Gastroesophageal sphincter (tissue), 4 donors: ENCODE measurements around the gene GTF2I. TPM values are rescaled to one million over a fixed set of nuclear protein-coding genes. Genes with fewer than 3 reads are reported as not detected.

ENCODE experiments used
- ATAC-seq: fragments of 150-250 bp; one replicate; pipeline ENCODE4 v1.9.1; 2016; ENCODE audit warnings: mild to moderate bottlenecking, moderate library complexity
- H3K27ac ChIP-seq, 4 donors: fragments of 200-600 bp; sonication (generic) in 3 of 4; 1 replicate in 3 of 4; 2 replicates in 1 of 4; pipeline ENCODE4 v1.5.1; 2016 to 2019
- H3K27me3 ChIP-seq: fragments of 200-600 bp; sonication (generic); one replicate; pipeline ENCODE4 v1.5.1; 2019
- H3K36me3 ChIP-seq, 2 donors: fragments of 200-600 bp; sonication (generic); one replicate each; pipeline ENCODE4 v1.5.1; 2019; ENCODE audit warnings: control low read depth in 1 of 2
- H3K4me1 ChIP-seq, 3 donors: fragments of 200-600 bp; sonication (generic); 1 replicate in 2 of 3; 2 replicates in 1 of 3; pipeline ENCODE4 v1.5.1; 2016 to 2019; ENCODE audit warnings: control low read depth in 2 of 3
- H3K4me3 ChIP-seq, 2 donors: fragments of 200-600 bp; sonication (generic); one replicate each; pipeline ENCODE4 v1.5.1; 2019; ENCODE audit warnings: mild to moderate bottlenecking in 1 of 2, moderate library complexity in 1 of 2
- H3K9me3 ChIP-seq, 3 donors: fragments of 200-600 bp; sonication (generic); one replicate each; pipeline ENCODE4 v1.5.1; 2017 to 2019; ENCODE audit warnings: control low read depth in 2 of 3
- EP300 ChIP-seq: sonication (generic); formaldehyde crosslinking; IDR thresholded peaks from one replicate; pipeline ENCODE4 v1.6.1; 2017; ENCODE audit warnings: antibody characterized with exemption, mild to moderate bottlenecking
- POLR2A ChIP-seq, 2 donors: fragments of 450-650 bp; IDR thresholded peaks; one replicate each; pipeline ENCODE4 v1.6.1; 2017; ENCODE audit warnings: antibody characterized with exemption in 2 of 2, mild to moderate bottlenecking in 2 of 2, moderate library complexity in 1 of 2
- POLR2AphosphoS5 ChIP-seq: sonication (generic); formaldehyde crosslinking; IDR thresholded peaks from one replicate; pipeline ENCODE4 v1.6.1; 2017; ENCODE audit warnings: antibody characterized with exemption
- WGBS, 2 donors: methylation state at CpG; one replicate each; pipeline ENCODE4 v1.1.5; 2018; ENCODE audit warnings: low coverage in 1 of 2; 5-methylcytosine and 5-hydroxymethylcytosine counted together
- total RNA-seq, 4 donors: library from RNA; depleted of rRNA; stranded (reverse); fragments of >200 nt; gene quantifications; one replicate each; pipeline ENCODE4 v1.1.0, GENCODE V29; 2016
- TF ChIP-seq, protein P1 (sequence below), 4 experiments: fragments of 200-600 bp in 2 of 4; fragments of 450-650 bp in 2 of 4; sonication (generic) in 1 of 4; IDR thresholded peaks; one replicate each; pipeline ENCODE4 v1.5.1; 2017 to 2019; ENCODE audit warnings: antibody characterized with exemption in 4 of 4, mild to moderate bottlenecking in 2 of 4, moderate library complexity in 2 of 4

The GTF2I gene
- total RNA-seq, 4 donors from 2014 or later, result 116 to 173 (median 154) TPM

DNA sequence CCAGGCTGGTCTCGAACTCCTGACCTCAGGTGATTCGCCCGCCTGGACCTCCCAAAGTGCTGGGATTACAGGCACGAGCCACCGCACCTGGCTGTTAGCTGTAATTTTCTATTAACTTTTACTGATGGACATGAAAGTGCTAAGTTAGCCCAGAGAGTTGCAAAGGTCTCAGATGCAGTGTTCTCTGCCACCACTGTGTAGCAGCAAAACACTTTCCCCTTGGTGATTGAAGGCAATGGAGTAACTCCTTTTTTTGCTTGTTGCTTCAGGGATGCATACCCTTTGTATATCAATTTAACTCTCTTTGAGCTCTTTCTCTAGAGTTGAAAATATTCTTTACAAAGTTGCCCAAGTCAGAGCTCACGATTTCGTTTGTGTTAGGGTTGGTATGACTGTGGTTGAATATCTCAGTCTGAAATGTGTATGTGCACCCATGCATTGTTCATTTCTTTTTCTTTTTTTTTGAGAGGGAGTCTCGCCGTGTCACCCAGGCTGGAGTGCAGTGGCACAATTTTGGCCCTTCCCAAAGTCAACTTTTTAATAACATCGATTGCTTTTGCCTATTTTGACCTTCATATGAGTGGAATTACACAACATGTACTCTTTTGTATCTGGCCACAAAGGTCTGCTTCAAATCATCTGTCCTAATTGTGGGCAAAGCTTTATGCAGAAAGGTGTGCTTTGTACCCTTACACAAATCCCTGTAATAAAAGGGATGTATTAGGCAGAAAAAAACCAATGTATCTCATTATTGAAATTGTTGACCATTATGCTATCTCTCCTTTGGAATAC, 52.6 kb downstream of the GTF2I start:
- Histone ChIP-seq H3K36me3 (peaks cover 0 to 100% of the 10 kb centered on the region in 2 donors), H3K27me3 (no peaks in the 10 kb centered on the region), H3K4me3 (no peak overlapping the region), H3K4me1 (peaks cover 0 to 9% (median 0%) of the 10 kb centered on the region in 3 donors), H3K9me3 (peaks cover 0 to 10% (median 0%) of the 10 kb centered on the region in 3 donors), H3K27ac (no peak overlapping the region)
- TF ChIP-seq POLR2A (IDR thresholded peaks at IDR 0.05), result no peak
- TF ChIP-seq, protein P1, sequence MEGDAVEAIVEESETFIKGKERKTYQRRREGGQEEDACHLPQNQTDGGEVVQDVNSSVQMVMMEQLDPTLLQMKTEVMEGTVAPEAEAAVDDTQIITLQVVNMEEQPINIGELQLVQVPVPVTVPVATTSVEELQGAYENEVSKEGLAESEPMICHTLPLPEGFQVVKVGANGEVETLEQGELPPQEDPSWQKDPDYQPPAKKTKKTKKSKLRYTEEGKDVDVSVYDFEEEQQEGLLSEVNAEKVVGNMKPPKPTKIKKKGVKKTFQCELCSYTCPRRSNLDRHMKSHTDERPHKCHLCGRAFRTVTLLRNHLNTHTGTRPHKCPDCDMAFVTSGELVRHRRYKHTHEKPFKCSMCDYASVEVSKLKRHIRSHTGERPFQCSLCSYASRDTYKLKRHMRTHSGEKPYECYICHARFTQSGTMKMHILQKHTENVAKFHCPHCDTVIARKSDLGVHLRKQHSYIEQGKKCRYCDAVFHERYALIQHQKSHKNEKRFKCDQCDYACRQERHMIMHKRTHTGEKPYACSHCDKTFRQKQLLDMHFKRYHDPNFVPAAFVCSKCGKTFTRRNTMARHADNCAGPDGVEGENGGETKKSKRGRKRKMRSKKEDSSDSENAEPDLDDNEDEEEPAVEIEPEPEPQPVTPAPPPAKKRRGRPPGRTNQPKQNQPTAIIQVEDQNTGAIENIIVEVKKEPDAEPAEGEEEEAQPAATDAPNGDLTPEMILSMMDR (IDR thresholded peaks at IDR 0.05), result peak in 3 of 4 experiments; percentile 8 to 34 (median 10)
- 82 to 89% methylated on average over 3 to 7 of the region's 10 CpGs for WGBS, 2 donors
- ATAC-seq, result no peak

DNA sequence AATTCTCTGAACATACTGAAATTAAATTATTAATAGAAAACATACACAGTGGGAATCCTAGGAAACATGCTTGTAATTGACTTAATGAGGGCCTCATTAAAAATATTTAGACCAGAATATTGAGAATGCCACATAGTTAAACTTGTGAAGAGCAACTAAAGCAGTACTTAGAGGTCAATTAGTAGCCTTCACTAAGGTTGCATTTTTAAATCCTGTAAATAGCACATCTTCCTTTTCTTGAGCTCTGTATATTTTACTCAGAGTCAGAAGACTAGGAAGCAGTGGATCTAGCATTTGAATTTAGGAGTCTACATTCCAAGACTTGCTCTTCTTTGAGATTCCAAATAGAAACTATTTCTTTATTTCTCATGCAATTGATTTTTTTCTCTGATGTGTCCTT, 56.0 kb downstream of the GTF2I start:
- ATAC-seq, result no peak
- H3K4me3 ChIP-seq, result no peak overlapping the region
- peaks cover 0 to 92% of the 10 kb centered on the region in 2 donors for H3K36me3 ChIP-seq

DNA sequence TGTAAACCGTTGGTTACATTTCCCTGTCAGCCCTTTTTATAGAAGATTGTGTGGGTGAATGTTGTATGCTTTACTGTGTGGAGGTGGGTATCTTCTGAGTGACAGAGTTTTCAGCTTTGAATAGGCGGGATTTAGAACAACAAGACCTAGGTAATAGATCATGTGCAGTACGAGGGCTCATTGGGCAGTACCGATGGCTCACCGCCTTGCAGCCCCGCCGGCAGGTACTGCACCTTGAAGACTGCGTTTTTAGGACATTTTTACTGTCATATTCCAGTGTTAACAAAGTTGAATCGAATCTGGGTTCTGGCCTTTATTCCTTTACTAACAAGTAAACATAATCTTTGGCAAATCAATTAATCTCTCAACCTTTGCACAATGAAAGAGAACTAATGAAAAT, 60.4 kb downstream of the GTF2I start:
- 77 to 78% methylated on average over 4 to 8 of the region's 9 CpGs for WGBS, 2 donors
- no peaks in the 10 kb centered on the region for H3K4me1 ChIP-seq
- no peak overlapping the region for H3K4me3 ChIP-seq
- H3K9me3 ChIP-seq, result peaks cover 0 to 10% (median 0%) of the 10 kb centered on the region in 3 donors
- no peak for ATAC-seq
- no peak overlapping the region for H3K27ac ChIP-seq
- peaks cover 0 to 86% of the 10 kb centered on the region in 2 donors for H3K36me3 ChIP-seq
- no peaks in the 10 kb centered on the region for H3K27me3 ChIP-seq
- TF ChIP-seq POLR2AphosphoS5, result no peak
- no peak for TF ChIP-seq POLR2A (IDR thresholded peaks at IDR 0.05)

More for the DNA sequence above, 56.0 kb downstream of the GTF2I start:
- peaks cover 0 to 5% (median 0%) of the 10 kb centered on the region in 3 donors for H3K4me1 ChIP-seq
- peaks cover 0 to 10% (median 0%) of the 10 kb centered on the region in 3 donors for H3K9me3 ChIP-seq
- no peak overlapping the region for H3K27ac ChIP-seq
- TF ChIP-seq EP300, result no peak
- TF ChIP-seq, protein P1 (IDR thresholded peaks at IDR 0.05), result no peak
- no peak for TF ChIP-seq POLR2A (IDR thresholded peaks at IDR 0.05)
- no peak for TF ChIP-seq POLR2AphosphoS5
- no peaks in the 10 kb centered on the region for H3K27me3 ChIP-seq

- Histone ChIP-seq H3K4me3 (no peak overlapping the region), H3K9me3 (peaks cover 0 to 8% (median 0%) of the 10 kb centered on the region in 3 donors), H3K27me3 (no peaks in the 10 kb centered on the region), H3K4me1 (no peaks in the 10 kb centered on the region), H3K36me3 (peaks cover 0 to 82% of the 10 kb centered on the region in 2 donors), H3K27ac (no peak overlapping the region)
- ATAC-seq, result no peak
- no peak for TF ChIP-seq EP300
- TF ChIP-seq POLR2A (IDR thresholded peaks at IDR 0.05), result no peak
- no peak for TF ChIP-seq POLR2AphosphoS5
- TF ChIP-seq, protein P1 (IDR thresholded peaks at IDR 0.05), result no peak
- 90 to 100% methylated on average over 1 of the region's 1 CpG for WGBS, 2 donors
These were observed 60.8 kb downstream of the GTF2I start for GRCh38 chr7:74718336-74718735.

GRCh38 chr7:74722153-74722552, 64.6 kb downstream of the GTF2I start:
- Histone ChIP-seq H3K36me3 (peaks cover 0 to 52% of the 10 kb centered on the region in 2 donors), H3K9me3 (no peaks in the 10 kb centered on the region), H3K27ac (no peak overlapping the region), H3K4me1 (peaks cover 0 to 20% (median 0%) of the 10 kb centered on the region in 3 donors), H3K4me3 (no peak overlapping the region), H3K27me3 (no peaks in the 10 kb centered on the region)
- TF ChIP-seq, protein P1 (IDR thresholded peaks at IDR 0.05), result no peak
- no peak for TF ChIP-seq EP300
- no peak for TF ChIP-seq POLR2A (IDR thresholded peaks at IDR 0.05)
- no peak for TF ChIP-seq POLR2AphosphoS5
- no peak for ATAC-seq
- 87 to 88% methylated on average over 11 to 16 of the region's 16 CpGs for WGBS, 2 donors
